Cardiac muscle cell (in vitro differentiated cells and primary cell): ENCODE measurements around the gene FAM240A. TPM values are rescaled to one million over a fixed set of nuclear protein-coding genes. Genes with fewer than 3 reads are reported as not detected.
"Not testable (repeated sequence)": the region's sequence is repeated elsewhere in the genome, so short reads cannot be mapped to it uniquely, and the experiment has no call there.

Experiments
- DNase-seq, 2 donors: peaks; one replicate each; pipeline versions ENCODE4 v3.0.0 to v3.0.0-alpha.2; 2010 to 2017; ENCODE audit warnings: low read depth in 1 of 2, low spot score in 1 of 2
- H3K27ac ChIP-seq: fragments of 200-600 bp; sonication (generic); 2 replicates; pipeline ENCODE4 v1.5.1; 2016
- H3K27me3 ChIP-seq: fragments of 200-600 bp; sonication (generic); 2 replicates; pipeline ENCODE4 v1.6.0; 2016; ENCODE audit warnings: control low read depth
- H3K36me3 ChIP-seq: fragments of 200-600 bp; sonication (generic); 2 replicates; pipeline ENCODE4 v1.5.1; 2016; ENCODE audit warnings: control low read depth
- H3K4me1 ChIP-seq: fragments of 200-600 bp; sonication (generic); 2 replicates; pipeline ENCODE4 v1.8.1; 2017; ENCODE audit warnings: low read depth, mild to moderate bottlenecking, mixed run types
- H3K4me3 ChIP-seq: fragments of 200-600 bp; sonication (generic); 2 replicates; pipeline ENCODE4 v1.5.1; 2016; ENCODE audit warnings: mild to moderate bottlenecking
- H3K9me3 ChIP-seq: fragments of 200-600 bp; sonication (generic); 2 replicates; pipeline ENCODE4 v1.5.1; 2017; ENCODE audit warnings: low read depth, mild to moderate bottlenecking, control low read depth
- CTCF ChIP-seq: IDR thresholded peaks from 2 replicates; pipeline ENCODE4 v1.5.1; 2012; ENCODE audit warnings: low read depth, mild to moderate bottlenecking, low read length
- polyA plus RNA-seq: library from polyadenylated mRNA; unstranded; fragments of >200 nt; fragmentation: Nextera tagmentation; extraction: Ambion mirVana; gene quantifications from 2 replicates; pipeline ENCODE4 v1.2.1, GENCODE V29; 2016
- total RNA-seq: library from RNA; depleted of rRNA; stranded (reverse); fragments of >200 nt; gene quantifications from 2 replicates; pipeline ENCODE4 v1.2.3, GENCODE V29; 2016

FAM240A gene
- total and polyA plus RNA-seq, 2 experiments from 2014 or later: not detected

DNA sequence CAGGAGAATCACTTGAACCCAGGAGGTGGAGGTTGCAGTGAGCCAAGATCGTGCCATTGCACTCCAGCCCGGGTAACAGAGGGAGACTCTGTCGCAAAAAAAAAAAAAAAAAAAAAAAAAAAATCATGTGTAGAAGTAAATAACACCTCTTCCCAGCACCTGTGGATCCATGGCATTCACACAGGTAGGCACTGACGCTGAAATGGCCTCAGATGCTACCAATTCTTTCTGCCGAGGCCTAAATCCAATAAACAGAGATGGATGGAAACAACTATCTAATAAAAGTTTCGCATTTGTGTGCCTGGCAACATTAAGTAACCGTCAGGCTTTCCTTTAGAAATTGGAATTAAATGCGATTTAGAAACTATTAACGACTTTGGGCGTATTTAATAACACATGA lies 35.9 kb upstream of the FAM240A start:
- Histone ChIP-seq H3K27me3 (peaks cover 21% of the 10 kb centered on the region), H3K9me3 (no peaks in the 10 kb centered on the region), H3K4me3 (no peak overlapping the region), H3K4me1 (peaks cover 44% of the 10 kb centered on the region), H3K36me3 (no peaks in the 10 kb centered on the region), H3K27ac (no peak overlapping the region)
- no peak for TF ChIP-seq CTCF
- DNase-seq: no peak

DNA sequence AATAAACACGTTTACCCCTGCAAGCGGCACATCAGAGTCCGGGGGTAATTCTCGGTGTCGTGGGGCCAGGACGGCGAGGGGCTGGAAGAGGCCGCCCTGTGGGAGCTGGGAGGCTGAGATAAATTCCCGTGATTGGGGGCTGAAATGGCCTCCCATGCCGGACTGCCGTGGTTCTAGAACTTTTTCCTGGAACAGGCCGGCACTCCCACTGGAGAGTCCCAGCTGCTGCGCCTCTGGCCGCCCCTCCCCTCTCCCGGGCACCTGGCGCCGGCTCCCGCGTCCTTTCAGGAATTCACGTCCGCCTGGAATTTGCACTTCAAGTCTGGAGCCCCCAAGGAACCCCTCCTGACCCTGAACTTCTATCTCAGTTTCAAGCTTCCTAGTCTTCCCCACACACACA lies 35.4 kb upstream of the FAM240A start:
- Histone ChIP-seq H3K4me1 (peaks cover 44% of the 10 kb centered on the region), H3K9me3 (no peaks in the 10 kb centered on the region), H3K27ac (no peak overlapping the region), H3K36me3 (no peaks in the 10 kb centered on the region), H3K27me3 (peaks cover 21% of the 10 kb centered on the region), H3K4me3 (no peak overlapping the region)
- TF ChIP-seq CTCF: no peak
- DNase-seq: peak in 1 of 2 donors; percentile 54

- H3K9me3 ChIP-seq, DNase-seq, H3K4me3 ChIP-seq, H3K36me3 ChIP-seq, H3K27ac ChIP-seq: not testable (repeated sequence)
- Histone ChIP-seq H3K4me1 (peaks cover 44% of the 10 kb centered on the region), H3K27me3 (peaks cover 21% of the 10 kb centered on the region)
Measured at GRCh38 chr3:46577580-46578249, 34.6 kb upstream of the FAM240A start.

- TF ChIP-seq CTCF: no peak
- H3K9me3 ChIP-seq: no peaks in the 10 kb centered on the region
- H3K36me3 ChIP-seq: no peaks in the 10 kb centered on the region
- no peak overlapping the region for H3K4me3 ChIP-seq
- peaks cover 21% of the 10 kb centered on the region for H3K27me3 ChIP-seq
- H3K4me1 ChIP-seq: peaks cover 36% of the 10 kb centered on the region
- H3K27ac ChIP-seq: no peak overlapping the region
- DNase-seq: no peak
Measured at GRCh38 chr3:46578973-46579755, 33.2 kb upstream of the FAM240A start.

DNA sequence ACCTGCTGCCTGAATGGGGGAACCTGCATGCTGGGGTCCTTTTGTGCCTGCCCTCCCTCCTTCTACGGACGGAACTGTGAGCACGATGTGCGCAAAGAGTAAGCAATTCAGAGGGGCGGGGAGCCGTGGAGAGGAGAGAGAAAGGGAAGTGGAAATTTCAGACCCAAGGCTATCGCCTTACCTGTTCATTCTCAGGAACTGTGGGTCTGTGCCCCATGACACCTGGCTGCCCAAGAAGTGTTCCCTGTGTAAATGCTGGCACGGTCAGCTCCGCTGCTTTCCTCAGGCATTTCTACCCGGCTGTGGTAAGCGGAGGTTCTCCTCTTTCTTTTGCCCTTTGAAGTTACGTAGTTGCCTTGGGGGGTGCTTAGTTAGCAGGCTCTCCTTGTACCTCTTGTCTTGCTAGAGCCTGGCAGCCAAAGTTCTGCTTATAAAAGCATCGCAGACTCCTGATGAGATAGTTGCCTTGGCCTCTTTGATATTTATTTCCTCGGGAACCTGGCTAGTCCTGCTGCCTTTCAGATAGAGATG lies 32.5 kb upstream of the FAM240A start:
- Histone ChIP-seq H3K27ac (no peak overlapping the region), H3K27me3 (peaks cover 21% of the 10 kb centered on the region), H3K4me1 (peaks cover 30% of the 10 kb centered on the region), H3K36me3 (no peaks in the 10 kb centered on the region), H3K4me3 (no peak overlapping the region), H3K9me3 (no peaks in the 10 kb centered on the region)
- DNase-seq: no peak
- TF ChIP-seq CTCF: no peak

DNA sequence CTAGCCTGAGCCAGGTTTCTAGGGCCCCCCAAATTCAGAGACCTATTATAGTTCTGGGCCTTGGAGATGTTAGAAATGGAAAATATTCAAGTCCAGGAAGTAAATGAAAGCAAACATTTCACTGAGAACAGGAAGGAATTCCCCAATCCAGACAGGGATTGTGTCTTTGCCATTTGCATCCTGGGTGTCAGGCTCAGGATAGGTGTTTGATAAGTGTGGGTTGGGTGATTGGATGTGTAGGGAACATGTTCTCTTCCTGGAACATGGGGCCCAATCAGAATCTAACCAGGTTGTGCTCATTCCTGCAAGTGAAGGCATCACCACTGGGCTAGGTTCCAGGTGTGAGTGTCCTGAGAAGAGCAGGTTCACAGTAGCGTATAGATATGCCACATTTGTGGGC lies 31.6 kb upstream of the FAM240A start:
- TF ChIP-seq CTCF: no peak
- Histone ChIP-seq H3K4me3 (no peak overlapping the region), H3K36me3 (no peaks in the 10 kb centered on the region)

More for the DNA sequence above, 31.6 kb upstream of the FAM240A start:
- H3K27me3 ChIP-seq: peaks cover 21% of the 10 kb centered on the region
- peaks cover 21% of the 10 kb centered on the region for H3K4me1 ChIP-seq
- no peak overlapping the region for H3K27ac ChIP-seq
- H3K9me3 ChIP-seq: no peaks in the 10 kb centered on the region
- no peak for DNase-seq
